GM12878 (cell line): Measurements from ENCODE around the gene ZNF687. TPM values are rescaled to one million over a fixed set of nuclear protein-coding genes. Genes with fewer than 3 reads are reported as not detected.

ENCODE experiments used
- ATAC-seq: fragments of 200-7000 bp; cut with Tn5 transposase; 3 replicates; pipeline ENCODE4 v1.9.1; 2020; ENCODE audit warnings: mild to moderate bottlenecking, moderate library complexity
- BruUV-seq: library from RNA; stranded (reverse); fragments of 400-500 nt; replicated peaks from 2 replicates; lab custom pipeline; 2021; lab: Mats Ljungman, UMichigan
- CTCF ChIA-PET: fragments of 300-600 bp; sonication (Branson Sonifier 250); formaldehyde crosslinking; extraction: SDS; loops from one replicate; lab custom pipeline; 2021; ENCODE audit warnings: inconsistent platforms; lab: Yijun Ruan, JAX
- POLR2A ChIA-PET: fragments of 350-600 bp; formaldehyde crosslinking; extraction: SDS; loops from one replicate; lab custom pipeline; 2021; ENCODE audit warnings: inconsistent platforms; lab: Charles Lee
- RAD21 ChIA-PET: fragments of 300-600 bp; sonication (Branson Sonifier 250); formaldehyde crosslinking; loops from one replicate; lab custom pipeline; 2023; ENCODE audit warnings: antibody characterized with exemption; ENCODE audit not compliant: unreplicated experiment; lab: Charles Lee
- SMC1A ChIA-PET: fragments of 300-600 bp; sonication (Branson Sonifier 250); formaldehyde crosslinking; loops from one replicate; lab custom pipeline; 2023; ENCODE audit not compliant: unreplicated experiment, uncharacterized antibody; lab: Charles Lee
- DNase-seq: peaks from one replicate; pipeline ENCODE4 v3.0.0-alpha.2; 2011; ENCODE audit warnings: low read depth, low spot score
- FAIRE-seq: peaks from 3 replicates; lab custom pipeline; 2011; peaks lifted over from hg19 to GRCh38; lab: Jason Lieb, UNC
- H2AFZ ChIP-seq: 2 replicates; pipeline ENCODE4 v1.6.0; 2011; ENCODE audit warnings: low read depth, low read length, control low read depth; ENCODE audit not compliant: control insufficient read depth
- H3K27ac ChIP-seq: 2 replicates; pipeline ENCODE4 v1.5.1; 2011; ENCODE audit warnings: control low read depth; ENCODE audit not compliant: control insufficient read depth, insufficient read depth
- H3K27me3 ChIP-seq, 2 experiments: replicated peaks in 1 of 2; 2 replicates each; pipeline versions ENCODE4 v1.6.0 to v1.6.1; 2011; ENCODE audit warnings: low read length in 1 of 2; ENCODE audit not compliant: control insufficient read depth in 2 of 2, insufficient read depth in 2 of 2
- H3K36me3 ChIP-seq, 2 experiments: 2 replicates each; pipeline ENCODE4 v1.5.1; 2011; ENCODE audit warnings: low read length in 1 of 2; ENCODE audit not compliant: control insufficient read depth in 2 of 2, insufficient read depth in 2 of 2
- H3K4me1 ChIP-seq: 2 replicates; pipeline ENCODE4 v1.6.1; 2011; ENCODE audit warnings: mild to moderate bottlenecking, low read length, moderate library complexity, mixed read lengths; ENCODE audit not compliant: control insufficient read depth, insufficient read depth
- H3K4me2 ChIP-seq: 2 replicates; pipeline ENCODE4 v1.6.0; 2011; ENCODE audit warnings: control low read depth; ENCODE audit not compliant: control insufficient read depth, insufficient read depth
- H3K4me3 ChIP-seq: fragments of 200-600 bp; sonication (generic); 2 replicates; pipeline ENCODE4 v1.5.1; 2016
- H3K79me2 ChIP-seq: 2 replicates; pipeline ENCODE4 v1.6.0; 2011; ENCODE audit warnings: low read length; ENCODE audit not compliant: control insufficient read depth, insufficient read depth
- H3K9ac ChIP-seq: 2 replicates; pipeline ENCODE4 v1.8.0; 2011; ENCODE audit warnings: low read length, control low read depth, mixed read lengths; ENCODE audit not compliant: control insufficient read depth, insufficient read depth
- H3K9me3 ChIP-seq: replicated peaks from 3 replicates; pipeline ENCODE4 v1.5.1; 2011; ENCODE audit warnings: mild to moderate bottlenecking, low read length; ENCODE audit not compliant: control insufficient read depth, insufficient read depth
- H4K20me1 ChIP-seq: 2 replicates; pipeline ENCODE4 v1.6.0; 2011; ENCODE audit not compliant: control insufficient read depth, insufficient read depth
- DPF2 ChIP-seq: fragments of 450-650 bp; IDR thresholded peaks from 2 replicates; pipeline ENCODE4 v1.6.1; 2017; ENCODE audit warnings: mild to moderate bottlenecking
- EP300 ChIP-seq, 2 experiments: fragments of 150-350 bp in 1 of 2; IDR thresholded peaks; 2 replicates each; pipeline ENCODE4 v1.6.1; 2011 to 2012; ENCODE audit warnings: low read depth in 2 of 2, low read length in 2 of 2, borderline replicate concordance in 1 of 2, improper control_type of control experiment in 1 of 2, inconsistent platforms in 1 of 2; ENCODE audit not compliant: control insufficient read depth in 1 of 2
- PAX5 ChIP-seq: IDR thresholded peaks from 2 replicates; pipeline ENCODE4 v1.6.1; 2011; ENCODE audit warnings: low read depth, low read length, borderline replicate concordance
- SMARCA5 ChIP-seq: fragments of 450-650 bp; IDR thresholded peaks from 2 replicates; pipeline ENCODE4 v1.6.1; 2017; ENCODE audit warnings: mild to moderate bottlenecking
- SUPT20H ChIP-seq: IDR thresholded peaks from 2 replicates; pipeline ENCODE4 v1.6.1; 2011; ENCODE audit warnings: low read depth, mild to moderate bottlenecking, low read length, moderate library complexity, borderline replicate concordance; ENCODE audit not compliant: control insufficient read depth
- TBL1XR1 ChIP-seq: IDR thresholded peaks from 2 replicates; pipeline ENCODE4 v1.6.1; 2012; ENCODE audit warnings: low read depth, low read length, improper control_type of control experiment
- WGBS: methylation state at CpG from one replicate; pipeline ENCODE4 v1.1.6; 2016; ENCODE audit warnings: low lambda C conversion rate; ENCODE audit not compliant: insufficient replicate concordance, insufficient coverage; ENCODE audit errors: missing lambda C conversion rate; 5-methylcytosine and 5-hydroxymethylcytosine counted together
- in situ Hi-C: fragments of 300-500 bp; cut with MboI; formaldehyde crosslinking; loops from 9 replicates; pipeline ENCODE4 v1.14.3; 2018; ENCODE audit warnings: mixed read lengths
- intact Hi-C: fragments of 100-400 bp; cut with micrococcal nuclease; formaldehyde crosslinking; loops from one replicate; pipeline ENCODE4 v1.14.2; 2022; ENCODE audit not compliant: unreplicated experiment
- polyA plus RNA-seq, 11 experiments: library from polyadenylated mRNA; depleted of rRNA in 4 of 11; unstranded in 6 of 11; stranded (reverse) in 5 of 11; fragments of >200 nt; fragmentation: Nextera tagmentation in 4 of 11; fragmentation: Illumina TruSeq in 1 of 11; extraction: Ambion mirVana in 4 of 11; extraction: Trizol in 1 of 11; gene quantifications; 1 replicate in 1 of 11; 2 replicates in 10 of 11; pipeline versions ENCODE4 v1.2.1 to v1.2.3, GENCODE V29; 2011 to 2016; ENCODE audit warnings: inconsistent platforms in 2 of 11, missing spikeins in 2 of 11, low read depth in 1 of 11
- total RNA-seq, 4 experiments: library from RNA; depleted of rRNA in 3 of 4; stranded (reverse); fragments of >200 nt in 3 of 4; fragmentation: Illumina TruSeq in 1 of 4; extraction: Trizol in 1 of 4; gene quantifications; 2 replicates each; pipeline versions ENCODE4 v1.2.1 to v1.2.3, GENCODE V29; 2013 to 2021
- TF ChIP-seq, protein P1 (sequence below): fragments of 450-650 bp; IDR thresholded peaks from 2 replicates; pipeline ENCODE4 v1.6.1; 2017; ENCODE audit warnings: low read depth, mild to moderate bottlenecking, moderate library complexity

The ZNF687 gene
- total and polyA plus RNA-seq, 10 of the 15 experiments (the other 5 are each of a cell fraction or from before 2014, with no cell fraction given), result 0.08 to 30.9 (median 9.9) TPM

DNA sequence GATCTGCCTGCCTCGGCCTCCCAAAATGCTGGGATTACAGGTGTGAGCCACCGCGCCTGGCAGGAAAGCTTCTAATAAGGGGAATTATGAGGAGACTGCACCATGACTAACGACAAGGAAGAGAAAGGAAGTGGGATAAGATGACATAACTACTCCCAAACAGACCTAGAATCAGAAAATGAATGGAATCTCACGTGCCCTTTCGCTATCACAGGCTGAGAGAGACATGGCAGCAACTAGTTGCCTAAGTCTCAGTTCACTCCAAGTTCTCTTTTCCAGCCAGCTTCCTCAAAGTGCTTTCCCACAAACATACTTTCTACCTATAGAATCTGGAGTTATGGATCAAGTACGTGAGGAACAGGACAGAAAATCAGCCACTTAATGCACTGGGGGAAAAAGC is 43.1 kb downstream of the ZNF687 start:
- H3K9ac ChIP-seq, result no peak overlapping the region
- in situ Hi-C loops (no loop called here), intact Hi-C loops (loop anchor here (5.0 kb wide), 1 partner anchor 128 kb away; the partner anchor contains the start of gene PIP5K1A)
- TF ChIP-seq DPF2 (no peak), SUPT20H (no peak), TBL1XR1 (no peak), EP300 (IDR thresholded peaks at IDR 0.05; ENCODE audit: borderline replicate concordance in 1 of 2, control insufficient read depth in 1 of 2, low read depth in 2 of 2, low read length in 2 of 2) (no peak), PAX5 (no peak), SMARCA5 (no peak)
- TF ChIP-seq, protein P1, sequence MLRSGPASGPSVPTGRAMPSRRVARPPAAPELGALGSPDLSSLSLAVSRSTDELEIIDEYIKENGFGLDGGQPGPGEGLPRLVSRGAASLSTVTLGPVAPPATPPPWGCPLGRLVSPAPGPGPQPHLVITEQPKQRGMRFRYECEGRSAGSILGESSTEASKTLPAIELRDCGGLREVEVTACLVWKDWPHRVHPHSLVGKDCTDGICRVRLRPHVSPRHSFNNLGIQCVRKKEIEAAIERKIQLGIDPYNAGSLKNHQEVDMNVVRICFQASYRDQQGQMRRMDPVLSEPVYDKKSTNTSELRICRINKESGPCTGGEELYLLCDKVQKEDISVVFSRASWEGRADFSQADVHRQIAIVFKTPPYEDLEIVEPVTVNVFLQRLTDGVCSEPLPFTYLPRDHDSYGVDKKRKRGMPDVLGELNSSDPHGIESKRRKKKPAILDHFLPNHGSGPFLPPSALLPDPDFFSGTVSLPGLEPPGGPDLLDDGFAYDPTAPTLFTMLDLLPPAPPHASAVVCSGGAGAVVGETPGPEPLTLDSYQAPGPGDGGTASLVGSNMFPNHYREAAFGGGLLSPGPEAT, result no peak
- WGBS, result 86% methylated on average over 7 of the region's 7 CpGs
- no peaks in the 10 kb centered on the region for H3K9me3 ChIP-seq
- no peak overlapping the region; the same call in 1 of the 2 replicates for H3K4me3 ChIP-seq
- H3K27me3 ChIP-seq, result no peaks in the 10 kb centered on the region
- no peak overlapping the region for H2AFZ ChIP-seq
- ChIA-PET POLR2A (interaction anchor here (1.0 to 10.5 kb wide), 5 partner anchors 15 to 319 kb away, joined by 3 to 110 read pairs (median 12); partner anchors contain the start of genes MINDY1, PSMB4 and RFX5), RAD21 (interaction anchor here (1.3 to 3.8 kb wide), 2 partner anchors 13 to 15 kb away, joined by 3 to 37 read pairs; no protein-coding TSS in a partner anchor), CTCF (interaction anchor here (1.2 to 14.4 kb wide), 5 partner anchors 8 to 74 kb away, joined by 3 to 189 read pairs (median 4); partner anchors contain the start of gene PSMB4), SMC1A (interaction anchor here (0.7 to 6.8 kb wide), 3 partner anchors 14 to 71 kb away, joined by 3 to 75 read pairs (median 4); partner anchors contain the start of gene PSMD4)
- BruUV-seq, result no TSS peak
- H3K27ac ChIP-seq, result peak overlapping the region; percentile 95; the same call in 1 of the 2 replicates
- DNase-seq, result no peak
- peaks cover 34% of the 10 kb centered on the region for H3K79me2 ChIP-seq
- FAIRE-seq, result no peak
- ATAC-seq, result no peak
- H3K4me1 ChIP-seq, result peaks cover 9% of the 10 kb centered on the region; the same call in 1 of the 2 replicates
- H4K20me1 ChIP-seq, result no peaks in the 10 kb centered on the region
- peak overlapping the region; percentile 77 for H3K4me2 ChIP-seq
- peaks cover 0 to 6% of the 10 kb centered on the region in 2 experiments; a peak in 2 of 4 replicates for H3K36me3 ChIP-seq
